LNCAP (cell line): ENCODE data around the gene PCBD1.

Experiments
- TF ChIP-seq, protein P1 (sequence below): fragments of 450-650 bp; IDR thresholded peaks from 2 replicates; pipeline ENCODE4 v1.5.1; 2017; ENCODE audit warnings: mild to moderate bottlenecking

The PCBD1 gene

DNA sequence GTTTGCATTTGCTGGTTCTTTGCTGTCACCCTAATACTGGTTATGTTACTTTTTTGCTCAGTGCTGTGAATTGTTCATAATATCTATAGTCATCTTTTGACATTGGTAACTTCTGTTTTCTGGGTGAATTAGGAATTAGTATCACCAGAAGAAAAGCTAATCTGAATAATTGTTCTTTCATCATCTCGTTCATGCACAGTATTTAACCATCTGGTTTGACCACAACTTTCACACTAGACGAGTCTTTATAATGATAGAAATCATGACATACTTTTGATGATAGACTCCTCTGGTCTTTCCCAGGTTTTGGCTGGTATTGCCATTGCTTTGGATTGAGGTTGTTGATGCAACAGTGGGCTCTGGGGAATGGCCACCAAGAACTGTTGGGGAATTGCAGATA lies 47.5 kb downstream of the PCBD1 start:
- TF ChIP-seq, protein P1, sequence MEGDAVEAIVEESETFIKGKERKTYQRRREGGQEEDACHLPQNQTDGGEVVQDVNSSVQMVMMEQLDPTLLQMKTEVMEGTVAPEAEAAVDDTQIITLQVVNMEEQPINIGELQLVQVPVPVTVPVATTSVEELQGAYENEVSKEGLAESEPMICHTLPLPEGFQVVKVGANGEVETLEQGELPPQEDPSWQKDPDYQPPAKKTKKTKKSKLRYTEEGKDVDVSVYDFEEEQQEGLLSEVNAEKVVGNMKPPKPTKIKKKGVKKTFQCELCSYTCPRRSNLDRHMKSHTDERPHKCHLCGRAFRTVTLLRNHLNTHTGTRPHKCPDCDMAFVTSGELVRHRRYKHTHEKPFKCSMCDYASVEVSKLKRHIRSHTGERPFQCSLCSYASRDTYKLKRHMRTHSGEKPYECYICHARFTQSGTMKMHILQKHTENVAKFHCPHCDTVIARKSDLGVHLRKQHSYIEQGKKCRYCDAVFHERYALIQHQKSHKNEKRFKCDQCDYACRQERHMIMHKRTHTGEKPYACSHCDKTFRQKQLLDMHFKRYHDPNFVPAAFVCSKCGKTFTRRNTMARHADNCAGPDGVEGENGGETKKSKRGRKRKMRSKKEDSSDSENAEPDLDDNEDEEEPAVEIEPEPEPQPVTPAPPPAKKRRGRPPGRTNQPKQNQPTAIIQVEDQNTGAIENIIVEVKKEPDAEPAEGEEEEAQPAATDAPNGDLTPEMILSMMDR, result no peak

DNA sequence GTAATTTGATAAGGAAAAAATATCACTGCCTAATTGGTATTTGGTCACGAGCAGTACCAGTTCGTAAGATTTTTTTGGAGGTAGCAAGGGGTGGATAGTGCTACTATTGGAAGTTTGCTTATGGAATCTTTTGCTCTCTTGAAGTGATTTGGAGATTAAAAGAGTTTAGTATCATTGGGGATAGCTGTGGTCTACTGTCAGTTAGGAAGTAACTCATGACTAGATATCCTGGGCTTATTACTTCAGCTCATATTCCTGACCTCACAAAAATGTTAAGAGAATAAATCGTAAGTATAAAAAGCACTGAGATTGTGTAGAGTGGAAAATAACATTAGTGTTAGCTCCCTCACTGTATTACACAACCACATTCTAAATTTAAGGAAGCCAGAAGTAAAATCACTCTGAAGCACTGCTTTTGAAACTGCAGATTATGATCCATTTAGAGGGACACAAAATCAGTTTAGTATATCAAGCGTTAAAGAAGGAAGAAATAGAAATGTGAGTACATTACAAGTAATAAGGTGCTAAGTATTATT lies 50.0 kb downstream of the PCBD1 start:
- TF ChIP-seq, protein P1, result no peak

DNA sequence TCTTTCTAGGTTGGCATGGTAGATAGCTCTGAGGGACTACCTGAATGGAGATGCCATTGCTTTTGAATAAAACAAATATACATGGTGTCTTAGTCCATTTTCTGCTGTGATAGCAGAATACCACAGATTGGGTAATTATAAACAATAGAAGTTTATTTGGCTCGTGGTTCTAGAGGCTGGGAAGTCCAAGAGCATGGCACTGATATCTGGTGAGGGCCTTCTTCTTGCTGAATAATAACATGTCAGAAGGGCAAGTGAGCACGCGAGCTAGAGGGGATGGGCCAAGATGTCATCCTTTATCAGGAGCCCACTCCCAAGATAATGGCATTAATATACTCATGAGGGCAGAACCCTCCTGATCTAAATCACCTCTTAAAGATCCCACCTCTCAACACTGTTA lies 50.7 kb downstream of the PCBD1 start:
- TF ChIP-seq, protein P1, result no peak

DNA sequence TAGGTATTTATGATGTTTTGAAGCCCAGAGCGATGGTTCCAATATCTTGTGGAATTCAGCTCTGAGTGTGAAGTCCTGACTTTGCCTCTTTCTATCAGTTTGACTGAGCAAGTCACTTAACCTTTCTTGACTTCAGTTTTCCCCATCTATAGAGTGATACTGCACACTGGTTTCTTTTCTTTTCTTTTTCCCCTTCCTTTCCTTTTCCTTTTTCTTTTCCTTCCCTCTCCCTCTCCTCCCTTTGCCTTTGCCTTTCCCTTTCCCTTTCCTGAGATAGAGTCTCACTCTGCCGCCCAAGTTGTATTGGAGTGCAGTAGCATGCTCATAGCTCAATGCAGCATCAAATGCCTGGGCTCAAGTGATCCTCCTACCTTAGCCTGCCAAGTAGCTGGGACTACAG lies 52.0 kb downstream of the PCBD1 start:
- TF ChIP-seq, protein P1, result no peak

DNA sequence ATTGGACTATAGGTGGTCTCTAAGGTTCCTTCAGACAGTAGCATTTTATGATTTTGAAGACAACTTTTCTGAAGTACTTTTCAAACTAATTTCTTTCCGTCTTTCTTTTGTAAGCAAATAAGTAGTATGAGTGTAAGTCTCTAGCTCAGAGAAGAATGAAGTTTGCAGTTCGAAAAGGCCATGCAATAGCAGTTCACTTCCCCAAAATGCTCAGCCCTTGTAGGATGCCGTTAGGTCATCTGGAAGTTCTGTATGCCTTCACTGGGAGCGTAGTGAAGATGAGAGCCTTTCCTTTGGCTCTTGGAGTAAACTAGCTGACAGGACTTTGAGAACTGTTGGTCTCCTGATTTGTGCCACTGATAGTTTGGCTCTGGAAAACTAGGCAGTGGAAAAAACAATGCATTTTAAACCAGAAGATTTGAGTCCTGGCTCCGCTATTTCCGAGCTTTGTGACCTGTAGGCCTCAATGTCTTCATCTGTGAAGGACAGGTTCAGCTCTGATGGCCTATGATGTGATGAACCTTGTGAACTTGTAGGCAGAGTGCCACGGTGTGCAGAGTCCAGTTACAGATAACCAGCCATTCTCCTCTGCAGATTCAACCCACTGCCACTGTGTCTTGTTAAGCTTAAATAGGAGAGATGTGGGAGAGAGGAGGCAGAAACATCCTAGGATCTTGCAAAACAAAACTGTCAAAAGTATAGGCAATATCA lies 53.8 kb downstream of the PCBD1 start:
- TF ChIP-seq, protein P1, result no peak

DNA sequence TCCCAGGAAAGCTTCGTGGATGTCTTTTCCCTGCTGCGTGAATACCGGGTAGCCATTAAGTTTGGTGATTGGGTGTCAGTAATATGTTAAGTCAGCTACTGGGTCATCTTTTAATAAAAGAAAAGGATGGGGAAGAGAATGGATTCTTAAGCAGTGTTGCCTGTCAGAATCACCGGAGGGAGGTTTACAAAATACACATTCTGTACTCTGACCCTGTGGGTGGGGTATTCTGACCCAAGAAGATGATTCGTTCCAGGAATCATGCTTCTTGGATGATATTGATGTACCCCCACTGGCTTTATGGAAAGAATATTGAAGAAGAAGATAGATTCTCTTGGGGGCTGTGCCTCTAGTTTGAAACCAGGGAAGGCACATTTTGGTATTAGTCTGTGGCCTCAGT lies 54.3 kb downstream of the PCBD1 start:
- TF ChIP-seq, protein P1, result no peak

DNA sequence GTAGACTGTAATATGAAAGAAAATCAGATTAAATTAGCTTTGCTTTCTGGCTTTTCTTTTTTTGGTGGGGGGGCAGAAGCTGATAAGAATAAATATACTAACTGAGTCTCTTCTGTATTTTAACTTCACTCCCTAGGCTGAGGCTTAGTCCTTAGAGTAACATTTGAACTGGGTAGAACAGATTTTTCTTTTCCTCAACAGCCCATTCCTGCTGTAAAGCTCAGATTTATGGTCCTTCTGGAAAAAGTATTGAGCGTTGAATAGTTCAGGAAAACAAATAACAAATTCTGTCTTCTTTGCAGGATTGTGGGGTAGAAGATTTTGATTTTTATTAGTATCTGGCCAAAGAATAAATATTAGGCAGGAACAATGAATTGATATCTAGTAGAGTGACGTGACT lies 54.8 kb downstream of the PCBD1 start:
- TF ChIP-seq, protein P1, result no peak
